IMR-90 (cell line): ENCODE measurements around the gene PRKN. TPM values are rescaled to one million over a fixed set of nuclear protein-coding genes. Genes with fewer than 3 reads are reported as not detected.
A peak's percentile ranks its signal among the peaks of the same experiment; 100 is the strongest.

Experiments used
- ATAC-seq: fragments of 200-7000 bp; cut with Tn5 transposase; 2 replicates; pipeline ENCODE4 v1.9.1; 2020; ENCODE audit warnings: low read depth, mild to moderate bottlenecking, moderate library complexity
- BruUV-seq: library from RNA; stranded (reverse); fragments of 400-500 nt; replicated peaks from 2 replicates; lab custom pipeline; 2021; lab: Mats Ljungman, UMichigan
- CTCF ChIA-PET: fragments of 300-600 bp; formaldehyde crosslinking; extraction: SDS; loops from one replicate; lab custom pipeline; 2021; ENCODE audit warnings: antibody characterized with exemption; lab: Yijun Ruan, JAX
- POLR2A ChIA-PET: fragments of 300-600 bp; sonication (Branson Sonifier 250); formaldehyde crosslinking; loops from one replicate; lab custom pipeline; 2022; ENCODE audit warnings: antibody characterized with exemption; ENCODE audit not compliant: unreplicated experiment; lab: Charles Lee
- DNase-seq: peaks from one replicate; pipeline ENCODE4 v3.0.0; 2013
- H2AFZ ChIP-seq: replicated peaks from 2 replicates; pipeline ENCODE3; 2013; ENCODE audit warnings: low read length, mild to moderate bottlenecking; ENCODE audit not compliant: poor library complexity
- H2AK5ac ChIP-seq: 2 replicates; pipeline ENCODE4 v1.6.1; 2013; ENCODE audit warnings: low read depth, low read length, inconsistent platforms
- H2AK9ac ChIP-seq: replicated peaks from 2 replicates; pipeline ENCODE3; 2013; ENCODE audit warnings: mild to moderate bottlenecking, low read depth, low read length, moderate library complexity; ENCODE audit not compliant: poor library complexity
- H2BK120ac ChIP-seq: 2 replicates; pipeline ENCODE4 v1.6.1; 2013; ENCODE audit warnings: low read depth, low read length, inconsistent platforms
- H2BK15ac ChIP-seq: 3 replicates; pipeline ENCODE4 v1.6.1; 2013; ENCODE audit warnings: low read depth, low read length, inconsistent platforms
- H2BK20ac ChIP-seq: 2 replicates; pipeline ENCODE4 v1.6.1; 2013; ENCODE audit warnings: low read depth, mild to moderate bottlenecking, inconsistent platforms, low read length, moderate library complexity
- H2BK5ac ChIP-seq: 2 replicates; pipeline ENCODE4 v1.6.1; 2013; ENCODE audit warnings: mild to moderate bottlenecking, low read depth, low read length, inconsistent platforms; ENCODE audit not compliant: poor library complexity, severe bottlenecking
- H3K14ac ChIP-seq: replicated peaks from 2 replicates; pipeline ENCODE4 v1.6.1; 2013; ENCODE audit warnings: low read depth, low read length, inconsistent platforms
- H3K18ac ChIP-seq: 2 replicates; pipeline ENCODE4 v1.6.1; 2013; ENCODE audit warnings: low read depth, low read length, control low read depth
- H3K23ac ChIP-seq: 2 replicates; pipeline ENCODE4 v1.6.1; 2013; ENCODE audit warnings: low read depth, low read length, inconsistent platforms
- H3K27ac ChIP-seq: 2 replicates; pipeline ENCODE4 v1.5.1; 2013; ENCODE audit warnings: mild to moderate bottlenecking, control low read depth, low read length; ENCODE audit not compliant: insufficient read depth
- H3K27me3 ChIP-seq: 2 replicates; pipeline ENCODE4 v1.6.1; 2013; ENCODE audit warnings: low read length; ENCODE audit not compliant: control insufficient read depth, insufficient read depth
- H3K36me3 ChIP-seq: 2 replicates; pipeline ENCODE4 v1.6.1; 2013; ENCODE audit warnings: low read length, mixed read lengths; ENCODE audit not compliant: control insufficient read depth, insufficient read depth
- H3K4ac ChIP-seq: 2 replicates; pipeline ENCODE4 v1.6.1; 2013; ENCODE audit warnings: low read depth, low read length, inconsistent platforms
- H3K4me1 ChIP-seq: 2 replicates; pipeline ENCODE4 v1.6.1; 2013; ENCODE audit warnings: low read length, mixed read lengths; ENCODE audit not compliant: control insufficient read depth, insufficient read depth
- H3K4me2 ChIP-seq: 2 replicates; pipeline ENCODE4 v1.6.1; 2013; ENCODE audit warnings: low read depth, mild to moderate bottlenecking, control low read depth, low read length, moderate library complexity
- H3K4me3 ChIP-seq: 2 replicates; pipeline ENCODE4 v1.5.1; 2013; ENCODE audit warnings: low read depth, mild to moderate bottlenecking, control low read depth, low read length, moderate library complexity; ENCODE audit not compliant: insufficient read depth
- H3K56ac ChIP-seq: 2 replicates; pipeline ENCODE4 v1.6.1; 2013; ENCODE audit warnings: low read length, inconsistent platforms; ENCODE audit not compliant: insufficient read depth; ENCODE audit errors: extremely low read depth
- H3K79me1 ChIP-seq, 2 experiments: 2 replicates each; pipeline ENCODE4 v1.6.1; 2013; ENCODE audit warnings: low read length in 2 of 2, inconsistent platforms in 1 of 2, low read depth in 1 of 2
- H3K9ac ChIP-seq: 2 replicates; pipeline ENCODE4 v1.6.1; 2013; ENCODE audit warnings: low read depth, low read length, control low read depth
- H3K9me1 ChIP-seq: 2 replicates; pipeline ENCODE4 v1.6.1; 2013; ENCODE audit warnings: low read length, inconsistent platforms; ENCODE audit not compliant: insufficient read depth
- H3K9me3 ChIP-seq: 2 replicates; pipeline ENCODE4 v1.6.1; 2013; ENCODE audit warnings: low read length; ENCODE audit not compliant: control insufficient read depth, insufficient read depth
- H4K20me1 ChIP-seq: 2 replicates; pipeline ENCODE4 v1.6.1; 2013; ENCODE audit warnings: low read length, inconsistent platforms; ENCODE audit not compliant: insufficient read depth
- H4K5ac ChIP-seq: 2 replicates; pipeline ENCODE4 v1.6.1; 2013; ENCODE audit warnings: mild to moderate bottlenecking, low read depth, low read length, control low read depth
- H4K8ac ChIP-seq, 2 experiments: 2 replicates each; pipeline ENCODE4 v1.6.1; 2013; ENCODE audit warnings: low read depth in 2 of 2, low read length in 2 of 2, control low read depth in 1 of 2, inconsistent platforms in 1 of 2
- H4K91ac ChIP-seq: 2 replicates; pipeline ENCODE4 v1.6.1; 2013; ENCODE audit warnings: low read depth, low read length, inconsistent platforms; ENCODE audit not compliant: insufficient read depth
- CHD1 ChIP-seq: IDR thresholded peaks from 2 replicates; pipeline ENCODE4 v1.6.1; 2012; ENCODE audit warnings: low read depth, low read length, improper control_type of control experiment
- MAFK ChIP-seq: IDR thresholded peaks from 2 replicates; pipeline ENCODE4 v1.6.1; 2012; ENCODE audit warnings: low read depth, low read length, improper control_type of control experiment
- POLR2A ChIP-seq: IDR thresholded peaks from 2 replicates; pipeline ENCODE4 v1.6.1; 2012; ENCODE audit warnings: mild to moderate bottlenecking, low read depth, low read length
- SMC3 ChIP-seq: fragments of 150-350 bp; IDR thresholded peaks from 2 replicates; pipeline ENCODE4 v1.6.1; 2016; ENCODE audit warnings: low read depth, mild to moderate bottlenecking, antibody characterized with exemption, low read length, moderate library complexity
- WGBS, 2 experiments: methylation state at CpG; one replicate each; pipeline versions ENCODE4 v1.1.5 to v1.1.7; 2013; ENCODE audit warnings: missing lambda C conversion rate in 2 of 2; ENCODE audit not compliant: insufficient read length in 1 of 2; ENCODE audit errors: extremely low coverage in 2 of 2; 5-methylcytosine and 5-hydroxymethylcytosine counted together
- dilution Hi-C: fragments of 300-500 bp; cut with HindIII; formaldehyde crosslinking; loops from one replicate; pipeline ENCODE4 v1.14.3; 2018; ENCODE audit warnings: low sequenced_read_pairs; ENCODE audit not compliant: unreplicated experiment
- in situ Hi-C: fragments of 300-500 bp; cut with MboI; formaldehyde crosslinking; loops from 3 replicates; pipeline ENCODE4 v1.14.3; 2019; ENCODE audit warnings: low sequenced_read_pairs, inconsistent platforms, mixed read lengths
- intact Hi-C: fragments of 100-400 bp; cut with micrococcal nuclease; formaldehyde crosslinking; loops from 2 replicates; pipeline ENCODE4 v1.10.0; 2022
- polyA plus RNA-seq, 3 experiments: library from polyadenylated mRNA; depleted of rRNA; stranded (reverse); fragments of >200 nt; gene quantifications; 2 replicates each; pipeline ENCODE4 v1.2.3, GENCODE V29; 2012; ENCODE audit warnings: low replicate concordance in 1 of 3
- total RNA-seq: library from RNA; depleted of rRNA; stranded (reverse); fragments of >200 nt; gene quantifications from 2 replicates; pipeline ENCODE4 v1.2.3, GENCODE V29; 2012
- TF ChIP-seq, protein P1 (sequence below): fragments of 150-350 bp; IDR thresholded peaks from 2 replicates; pipeline ENCODE4 v1.6.1; 2017; ENCODE audit warnings: mild to moderate bottlenecking, antibody characterized with exemption, low read length, low read depth

The PRKN gene
- total and polyA plus RNA-seq, 2 of the 4 experiments (the other 2 are of a cell fraction) = 0.15 to 0.18 TPM

DNA sequence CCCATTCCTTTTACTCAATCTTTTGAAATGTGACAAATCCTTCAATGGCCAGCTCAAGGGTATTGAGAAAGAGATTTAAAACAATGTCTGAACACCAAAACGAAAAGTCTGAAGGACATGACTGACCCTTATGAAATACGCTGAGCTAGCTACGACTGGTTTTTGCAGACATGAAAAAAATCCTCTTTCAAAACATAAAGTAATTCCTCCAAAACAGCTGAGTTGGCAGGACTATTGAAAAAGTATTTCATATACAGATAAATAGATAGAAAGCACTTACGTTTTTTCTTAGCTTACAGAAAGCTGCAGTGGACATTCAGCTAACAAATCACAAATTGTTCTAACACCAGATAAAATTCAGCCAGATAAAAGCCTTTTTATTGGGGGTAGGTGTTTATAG is 751.0 kb downstream of the PRKN start:
- Histone ChIP-seq H3K9ac (no peak overlapping the region), H4K20me1 (no peaks in the 10 kb centered on the region), H3K4me3 (no peak overlapping the region), H3K9me1 (no peaks in the 10 kb centered on the region), H3K4ac (no peak overlapping the region), H3K36me3 (no peaks in the 10 kb centered on the region), H2BK20ac (no peak overlapping the region), H3K14ac (no peak overlapping the region), H2AFZ (no peak overlapping the region), H4K8ac (no peak overlapping the region), H2BK5ac (no peak overlapping the region), H3K4me2 (no peak overlapping the region), H3K23ac (no peak overlapping the region), H3K79me1 (no peaks in the 10 kb centered on the region), H2BK15ac (no peak overlapping the region), H3K56ac (no peak overlapping the region), H2AK5ac (no peak overlapping the region), H2AK9ac (no peak overlapping the region), H3K27me3 (no peaks in the 10 kb centered on the region), H3K27ac (no peak overlapping the region), H4K91ac (no peak overlapping the region), H3K9me3 (peaks cover 28% of the 10 kb centered on the region), H3K18ac (no peak overlapping the region), H2BK120ac (no peak overlapping the region), H4K5ac (no peak overlapping the region), H3K4me1 (no peaks in the 10 kb centered on the region)
- no peak for ATAC-seq
- no CpG with 5 or more reads among the region's 4 CpGs for WGBS, 2 experiments
- no TSS peak for BruUV-seq
- CTCF ChIA-PET = no interaction called here
- intact Hi-C loops (no loop called here), in situ Hi-C loops (no loop called here), dilution Hi-C loops (no loop called here)
- no peak for DNase-seq
- no peak for TF ChIP-seq CHD1
- TF ChIP-seq, protein P1, sequence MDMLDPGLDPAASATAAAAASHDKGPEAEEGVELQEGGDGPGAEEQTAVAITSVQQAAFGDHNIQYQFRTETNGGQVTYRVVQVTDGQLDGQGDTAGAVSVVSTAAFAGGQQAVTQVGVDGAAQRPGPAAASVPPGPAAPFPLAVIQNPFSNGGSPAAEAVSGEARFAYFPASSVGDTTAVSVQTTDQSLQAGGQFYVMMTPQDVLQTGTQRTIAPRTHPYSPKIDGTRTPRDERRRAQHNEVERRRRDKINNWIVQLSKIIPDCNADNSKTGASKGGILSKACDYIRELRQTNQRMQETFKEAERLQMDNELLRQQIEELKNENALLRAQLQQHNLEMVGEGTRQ = no peak
- TF ChIP-seq POLR2A = no peak
- no peak for TF ChIP-seq SMC3
- TF ChIP-seq MAFK = peak; percentile 35; the same call in 1 of the 2 replicates
- POLR2A ChIA-PET = no interaction called here
